NCI-H510A treated with DMSO at 0.1 percent for 48 hours (cell line): ENCODE data around the gene CACNA1G.
A peak's percentile ranks its signal among the peaks of the same experiment; 100 is the strongest.

Experiments
- DNase-seq: peaks from one replicate; lab custom pipeline; 2025; lab: John Stamatoyannopoulos, UW

CACNA1G gene

GRCh38 chr17:50568659-50569058 is 8.1 kb downstream of the CACNA1G start:
- no peak for DNase-seq

GRCh38 chr17:50569592-50569991 is 9.1 kb downstream of the CACNA1G start:
- no peak for DNase-seq

GRCh38 chr17:50570032-50570431 is 9.5 kb downstream of the CACNA1G start:
- DNase-seq = no peak

DNA sequence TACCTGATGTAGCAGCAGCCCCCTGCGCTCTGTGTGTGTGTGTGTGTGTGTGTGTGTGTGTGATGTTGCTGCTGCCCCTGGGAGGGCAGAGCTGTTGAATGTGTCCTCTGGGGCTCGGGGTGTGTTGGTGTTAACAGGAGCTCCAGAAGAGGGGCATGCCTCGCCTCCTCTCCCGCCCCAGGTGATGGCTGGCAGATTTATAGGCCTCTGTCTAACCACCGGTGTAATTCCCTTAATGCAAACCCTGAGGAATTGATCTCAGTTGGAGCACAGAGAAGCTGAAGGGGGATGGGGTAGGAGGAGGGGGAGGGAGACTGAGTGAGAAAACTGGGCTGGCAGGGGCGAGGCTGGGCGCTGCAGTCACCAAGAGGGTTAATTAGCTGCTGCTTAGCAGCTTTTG is 10.0 kb downstream of the CACNA1G start:
- no peak for DNase-seq

DNA sequence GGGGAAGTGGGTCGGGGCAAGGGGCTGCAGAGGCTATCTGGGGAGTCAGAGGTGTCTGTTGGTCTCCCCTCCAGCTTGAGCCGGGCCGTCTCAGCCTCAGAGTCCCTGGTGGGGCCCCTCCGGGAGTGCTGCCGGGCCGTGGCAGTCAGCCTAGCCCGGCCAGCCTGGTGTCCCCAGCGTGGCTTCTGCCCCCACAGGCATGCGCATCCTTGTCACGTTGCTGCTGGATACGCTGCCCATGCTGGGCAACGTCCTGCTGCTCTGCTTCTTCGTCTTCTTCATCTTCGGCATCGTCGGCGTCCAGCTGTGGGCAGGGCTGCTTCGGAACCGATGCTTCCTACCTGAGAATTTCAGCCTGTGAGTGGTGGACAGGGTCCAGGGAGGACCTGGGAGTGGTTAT is 11.2 kb downstream of the CACNA1G start:
- DNase-seq = no peak

- no peak for DNase-seq
Measured at GRCh38 chr17:50572541-50572940, 12.0 kb downstream of the CACNA1G start.

GRCh38 chr17:50573866-50574611 is 13.5 kb downstream of the CACNA1G start:
- DNase-seq = no peak

DNA sequence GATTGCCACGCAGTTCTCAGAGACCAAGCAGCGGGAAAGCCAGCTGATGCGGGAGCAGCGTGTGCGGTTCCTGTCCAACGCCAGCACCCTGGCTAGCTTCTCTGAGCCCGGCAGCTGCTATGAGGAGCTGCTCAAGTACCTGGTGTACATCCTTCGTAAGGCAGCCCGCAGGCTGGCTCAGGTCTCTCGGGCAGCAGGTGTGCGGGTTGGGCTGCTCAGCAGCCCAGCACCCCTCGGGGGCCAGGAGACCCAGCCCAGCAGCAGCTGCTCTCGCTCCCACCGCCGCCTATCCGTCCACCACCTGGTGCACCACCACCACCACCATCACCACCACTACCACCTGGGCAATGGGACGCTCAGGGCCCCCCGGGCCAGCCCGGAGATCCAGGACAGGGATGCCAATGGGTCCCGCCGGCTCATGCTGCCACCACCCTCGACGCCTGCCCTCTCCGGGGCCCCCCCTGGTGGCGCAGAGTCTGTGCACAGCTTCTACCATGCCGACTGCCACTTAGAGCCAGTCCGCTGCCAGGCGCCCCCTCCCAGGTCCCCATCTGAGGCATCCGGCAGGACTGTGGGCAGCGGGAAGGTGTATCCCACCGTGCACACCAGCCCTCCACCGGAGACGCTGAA is 15.2 kb downstream of the CACNA1G start:
- DNase-seq = peak; percentile 41

- no peak for DNase-seq
Measured at GRCh38 chr17:50576864-50577263, 16.3 kb downstream of the CACNA1G start.

GRCh38 chr17:50577451-50577954 is 17.0 kb downstream of the CACNA1G start:
- no peak for DNase-seq

DNA sequence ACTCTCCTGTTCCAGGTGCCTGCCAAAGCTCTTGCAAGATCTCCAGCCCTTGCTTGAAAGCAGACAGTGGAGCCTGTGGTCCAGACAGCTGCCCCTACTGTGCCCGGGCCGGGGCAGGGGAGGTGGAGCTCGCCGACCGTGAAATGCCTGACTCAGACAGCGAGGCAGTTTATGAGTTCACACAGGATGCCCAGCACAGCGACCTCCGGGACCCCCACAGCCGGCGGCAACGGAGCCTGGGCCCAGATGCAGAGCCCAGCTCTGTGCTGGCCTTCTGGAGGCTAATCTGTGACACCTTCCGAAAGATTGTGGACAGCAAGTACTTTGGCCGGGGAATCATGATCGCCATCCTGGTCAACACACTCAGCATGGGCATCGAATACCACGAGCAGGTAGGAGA is 17.7 kb downstream of the CACNA1G start:
- no peak for DNase-seq

DNA sequence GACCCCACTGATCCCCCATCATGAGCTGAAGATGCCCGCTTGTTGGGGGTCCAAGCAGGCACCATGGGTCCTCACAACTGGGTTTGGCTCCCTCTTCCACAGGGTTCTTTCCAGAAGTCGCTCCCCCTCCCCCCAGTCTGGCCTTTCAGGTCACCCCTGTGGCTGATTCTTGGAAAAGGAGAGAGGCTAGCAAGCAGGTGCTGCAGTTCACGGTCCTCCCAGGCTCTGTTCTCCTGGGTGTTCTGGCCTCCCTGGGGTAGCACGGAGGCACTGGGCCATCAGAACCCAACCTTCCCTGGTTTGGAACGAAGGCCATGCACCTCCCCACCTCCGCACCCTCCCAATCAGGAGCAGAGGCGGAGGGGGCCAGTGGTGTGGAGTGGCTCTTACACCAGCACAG is 18.9 kb downstream of the CACNA1G start:
- no peak for DNase-seq

GRCh38 chr17:50580646-50581045 is 20.1 kb downstream of the CACNA1G start:
- DNase-seq = no peak

GRCh38 chr17:50581316-50581715 is 20.8 kb downstream of the CACNA1G start:
- no peak for DNase-seq

DNA sequence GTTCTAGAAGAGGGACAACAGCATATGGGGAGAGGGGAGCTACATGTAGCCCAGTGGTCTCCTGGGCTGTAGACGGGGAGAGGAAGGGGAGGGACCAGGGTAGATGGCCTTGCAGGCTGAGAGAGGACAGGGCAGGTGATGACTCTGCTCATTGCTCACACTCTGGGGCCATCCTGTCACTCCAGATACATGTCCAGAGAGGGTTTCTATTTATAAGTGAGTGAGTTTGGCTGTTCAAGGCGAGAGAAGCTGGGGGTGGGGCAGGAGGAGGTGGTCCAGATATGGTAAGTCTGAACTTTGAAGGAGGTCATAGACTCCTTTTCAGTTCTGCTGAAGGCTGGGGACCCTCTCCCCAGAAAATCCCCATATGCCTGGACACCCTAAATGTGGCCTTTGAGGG is 22.2 kb downstream of the CACNA1G start:
- no peak for DNase-seq

- peak; percentile 28 for DNase-seq
Measured at GRCh38 chr17:50583641-50584040, 23.1 kb downstream of the CACNA1G start.

DNA sequence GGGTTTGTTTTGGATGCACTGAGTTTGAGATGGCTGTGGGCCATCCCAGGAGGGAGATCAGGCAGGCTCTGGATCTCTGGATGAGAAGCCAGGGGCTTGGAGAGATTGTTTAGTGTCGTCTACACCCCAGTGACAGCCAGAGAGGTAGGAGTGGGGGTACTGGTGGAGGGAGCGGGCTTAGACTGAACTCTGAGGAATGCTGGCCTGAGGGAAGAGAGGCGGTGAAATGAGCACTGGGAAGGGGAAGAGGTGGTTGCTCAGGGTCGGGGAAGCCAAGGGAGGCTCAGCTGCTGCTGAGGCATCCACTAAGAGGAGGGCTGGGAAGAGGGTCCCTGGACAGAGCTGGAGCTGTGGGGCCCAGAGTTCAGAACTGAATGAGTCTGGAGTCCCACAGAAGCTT is 23.6 kb downstream of the CACNA1G start:
- no peak for DNase-seq

- DNase-seq = peak; percentile 23
Measured at GRCh38 chr17:50584749-50585148, 24.2 kb downstream of the CACNA1G start.

GRCh38 chr17:50585346-50585745 is 24.8 kb downstream of the CACNA1G start:
- DNase-seq = no peak

DNA sequence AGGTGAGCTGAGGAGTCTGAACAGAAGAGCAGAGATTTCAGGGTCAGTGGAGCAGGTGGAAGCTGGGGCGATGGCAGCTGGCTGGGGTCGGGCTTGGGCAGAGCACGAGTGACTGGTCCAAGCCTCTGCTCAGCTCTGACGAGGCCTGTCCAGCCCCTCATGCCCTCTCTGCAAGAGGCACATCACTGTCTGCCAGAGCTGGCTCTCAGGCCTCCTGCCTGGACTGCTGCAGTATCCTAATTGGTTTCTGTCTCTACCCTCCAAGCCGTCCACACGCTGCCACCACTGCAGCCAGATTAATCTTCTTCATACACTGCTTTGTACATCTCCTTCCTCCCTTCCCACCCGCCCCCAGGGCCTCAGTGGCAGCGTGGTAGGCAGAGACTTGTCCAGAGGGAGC is 25.4 kb downstream of the CACNA1G start:
- DNase-seq = no peak

DNA sequence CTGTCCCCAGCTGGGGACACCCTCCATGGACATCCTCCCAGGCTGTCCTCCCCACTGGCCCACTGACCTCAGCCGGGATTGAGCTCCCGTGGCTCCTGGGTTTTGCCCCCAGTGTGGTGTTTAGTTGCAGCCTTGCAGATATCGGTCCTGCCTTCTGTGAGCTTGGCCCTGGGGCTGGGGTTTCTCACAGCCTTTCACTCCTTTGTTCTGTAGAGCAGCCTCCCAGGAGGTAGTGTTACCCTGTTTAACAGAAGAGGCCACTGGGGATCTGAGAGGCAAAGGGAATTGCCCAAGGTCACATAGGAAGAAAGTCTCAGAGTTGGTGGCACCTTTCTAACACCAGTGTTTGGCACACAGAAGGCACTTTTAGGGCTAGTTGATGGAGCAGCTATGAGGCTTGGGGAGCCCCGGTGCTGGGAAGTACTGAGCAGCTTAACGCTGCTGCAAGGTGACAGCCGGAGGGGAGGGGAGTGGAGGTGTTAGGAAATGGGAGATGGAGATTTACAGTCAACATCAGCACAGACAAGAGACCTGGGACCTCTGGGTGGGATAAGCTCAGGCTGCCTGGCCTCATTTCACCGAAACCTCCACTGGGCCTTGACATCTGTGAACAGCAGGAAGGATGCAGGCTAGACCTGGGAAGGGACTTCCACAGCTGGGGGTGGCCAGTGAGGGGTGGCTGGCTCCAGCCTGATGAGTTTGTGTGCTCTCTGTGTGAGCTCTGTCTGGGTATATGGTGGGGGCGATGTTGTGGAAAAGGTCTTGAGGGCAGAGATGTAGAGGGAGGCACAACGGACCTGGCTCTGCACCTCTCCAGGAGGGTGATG is 26.1 kb downstream of the CACNA1G start:
- DNase-seq = no peak

- no peak for DNase-seq
Measured at GRCh38 chr17:50587571-50587970, 27.1 kb downstream of the CACNA1G start.
